GM21528 (cell line): Measurements from ENCODE around the gene CAPN5.

Source experiments
- ATAC-seq: cut with Tn5 transposase; IDR thresholded peaks from one replicate; pipeline ENCODE4 v1.9.1; 2021; ENCODE audit warnings: mild to moderate bottlenecking, moderate library complexity; ENCODE audit not compliant: unreplicated experiment, low FRiP score

CAPN5 gene

DNA sequence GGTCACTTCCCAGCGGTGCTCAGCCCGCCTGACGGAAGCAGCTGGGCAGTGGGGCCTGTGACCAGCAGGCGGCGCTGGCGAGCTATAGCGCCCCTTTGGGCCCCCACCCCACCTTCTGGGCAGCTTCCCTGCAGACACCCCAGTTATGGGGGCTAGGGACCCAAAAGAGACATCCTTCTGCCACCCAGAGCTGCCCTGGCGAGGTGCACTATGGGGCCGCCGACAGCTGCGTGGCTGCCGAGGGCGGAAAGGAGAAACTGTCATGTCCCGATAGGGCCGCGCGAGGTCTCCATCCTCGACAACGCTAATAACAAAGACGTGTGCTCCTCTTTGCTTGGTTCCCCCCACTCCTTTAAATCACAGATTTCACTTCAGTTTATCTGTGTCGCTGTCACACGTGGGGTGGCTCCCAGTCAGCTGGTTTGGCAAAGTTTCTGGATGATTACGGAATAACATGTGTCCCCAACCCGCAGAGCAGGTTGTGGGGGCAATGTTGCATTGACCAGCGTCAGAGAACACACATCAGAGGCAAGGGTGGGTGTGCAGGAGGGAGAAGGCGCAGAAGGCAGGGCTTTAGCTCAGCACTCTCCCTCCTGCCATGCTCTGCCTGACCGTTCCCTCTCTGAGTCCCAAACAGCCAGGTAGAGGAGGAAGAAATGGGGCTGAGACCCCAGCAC lies 60.6 kb downstream of the CAPN5 start:
- no peak for ATAC-seq

DNA sequence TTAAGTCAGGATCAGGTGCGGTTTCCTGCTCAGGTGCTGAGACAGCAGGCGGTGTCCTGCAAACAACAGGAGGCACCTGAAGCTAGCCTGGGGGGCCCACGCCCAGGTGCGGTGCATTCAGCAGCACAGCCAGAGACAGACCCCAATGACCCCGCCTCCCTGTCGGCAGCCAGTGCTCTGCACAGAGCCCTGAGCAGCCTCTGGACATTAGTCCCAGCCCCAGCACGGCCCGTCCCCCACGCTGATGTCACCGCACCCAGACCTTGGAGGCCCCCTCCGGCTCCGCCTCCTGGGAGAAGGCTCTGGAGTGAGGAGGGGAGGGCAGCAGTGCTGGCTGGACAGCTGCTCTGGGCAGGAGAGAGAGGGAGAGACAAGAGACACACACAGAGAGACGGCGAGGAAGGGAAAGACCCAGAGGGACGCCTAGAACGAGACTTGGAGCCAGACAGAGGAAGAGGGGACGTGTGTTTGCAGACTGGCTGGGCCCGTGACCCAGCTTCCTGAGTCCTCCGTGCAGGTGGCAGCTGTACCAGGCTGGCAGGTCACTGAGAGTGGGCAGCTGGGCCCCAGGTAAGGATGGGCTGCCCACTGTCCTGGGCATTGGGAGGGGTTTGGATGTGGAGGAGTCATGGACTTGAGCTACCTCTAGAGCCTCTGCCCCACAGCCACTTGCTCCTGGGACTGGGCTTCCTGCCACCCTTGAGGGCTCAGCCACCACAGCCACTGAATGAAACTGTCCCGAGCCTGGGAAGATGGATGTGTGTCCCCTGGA lies 61.3 kb downstream of the CAPN5 start, which contains the start of gene MYO7A:
MYO7A (plus strand) TSS at position 327 of the 772 bp plus-strand sequence. CDS start 2,389 bp downstream, outside the sequence.
- no peak for ATAC-seq

GRCh38 chr11:77129069-77129841 lies 62.5 kb downstream of the CAPN5 start:
- ATAC-seq: no peak

DNA sequence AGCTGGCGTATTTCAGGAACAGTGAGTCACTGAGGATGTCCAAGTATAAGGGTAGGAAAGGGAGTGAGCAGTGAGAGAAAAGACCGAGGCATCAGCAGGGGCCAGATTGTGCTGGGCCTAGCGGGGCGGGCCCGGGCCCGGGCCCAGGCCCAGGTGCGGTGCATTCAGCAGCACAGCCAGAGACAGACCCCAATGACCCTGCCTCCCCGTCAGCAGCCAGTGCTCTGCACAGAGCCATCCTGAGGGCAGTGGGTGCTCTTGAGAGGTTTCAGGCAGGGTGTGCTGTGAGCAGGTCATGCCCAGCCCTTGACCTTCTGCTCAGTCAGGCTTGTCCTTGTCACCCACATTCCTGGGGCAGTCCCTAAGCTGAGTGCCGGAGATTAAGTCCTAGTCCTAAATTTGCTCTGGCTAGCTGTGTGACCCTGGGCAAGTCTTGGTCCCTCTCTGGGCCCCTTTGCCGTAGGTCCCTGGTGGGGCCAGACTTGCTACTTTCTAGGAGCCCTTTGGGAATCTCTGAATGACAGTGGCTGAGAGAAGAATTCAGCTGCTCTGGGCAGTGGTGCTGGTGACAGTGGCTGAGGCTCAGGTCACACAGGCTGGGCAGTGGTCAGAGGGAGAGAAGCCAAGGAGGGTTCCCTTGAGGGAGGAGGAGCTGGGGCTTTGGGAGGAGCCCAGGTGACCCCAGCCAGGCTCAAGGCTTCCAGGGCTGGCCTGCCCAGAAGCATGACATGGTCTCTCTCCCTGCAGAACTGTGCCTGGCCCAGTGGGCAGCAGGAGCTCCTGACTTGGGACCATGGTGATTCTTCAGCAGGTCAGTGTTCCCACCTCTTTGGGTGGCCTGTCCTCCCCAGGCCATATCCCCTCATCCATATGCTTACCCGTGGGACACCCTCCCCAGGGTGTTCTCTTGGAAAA lies 63.3 kb downstream of the CAPN5 start:
- no peak for ATAC-seq

- ATAC-seq: no peak
These were observed 64.2 kb downstream of the CAPN5 start for GRCh38 chr11:77130763-77131513.

DNA sequence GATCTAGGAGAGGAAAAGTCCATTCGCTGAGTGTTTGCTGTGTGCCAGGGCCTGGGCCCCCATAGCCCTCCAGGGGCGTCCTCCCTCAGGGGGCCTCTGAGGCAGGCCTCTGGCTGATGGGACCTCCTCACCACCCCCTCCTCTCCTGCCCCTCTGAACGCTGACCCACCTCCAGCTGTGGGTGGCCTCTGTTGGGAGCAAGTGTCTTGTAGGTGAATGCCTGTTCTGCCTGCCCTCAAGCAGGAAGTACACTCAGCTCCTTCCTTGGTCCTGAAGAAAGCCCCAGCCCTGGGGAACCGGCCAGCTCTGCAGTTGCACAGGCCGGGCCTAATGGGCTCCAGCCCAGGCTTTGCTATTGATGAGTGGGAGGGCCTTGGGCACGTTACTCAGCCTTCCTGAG lies 64.8 kb downstream of the CAPN5 start:
- no peak for ATAC-seq

- no peak for ATAC-seq
These were observed 68.3 kb downstream of the CAPN5 start for GRCh38 chr11:77135069-77135468.

- no peak for ATAC-seq
These were observed 69.3 kb downstream of the CAPN5 start for GRCh38 chr11:77136074-77136473.

- ATAC-seq: no peak
These were observed 70.1 kb downstream of the CAPN5 start for GRCh38 chr11:77136784-77137420.

DNA sequence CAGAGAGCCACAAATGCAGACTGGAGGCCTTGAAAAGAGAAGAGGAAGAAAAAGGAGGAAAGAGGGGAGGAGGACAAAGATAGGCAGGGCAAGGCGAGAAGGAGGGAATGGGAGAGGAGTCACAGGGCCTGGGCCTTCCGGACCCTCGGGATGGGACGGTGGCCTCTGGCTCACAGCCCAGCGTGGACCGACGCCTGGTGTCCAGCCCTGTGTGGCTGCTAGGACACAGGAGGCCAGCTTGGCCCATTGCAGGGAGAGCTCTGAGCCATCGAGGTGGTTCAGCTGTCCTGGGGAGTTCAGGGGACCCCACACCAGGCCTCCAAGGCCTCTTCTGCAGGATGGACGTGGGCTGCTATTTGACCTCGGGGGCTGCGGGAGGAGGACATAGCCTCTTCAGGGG lies 70.7 kb downstream of the CAPN5 start:
- ATAC-seq: no peak

- no peak for ATAC-seq
These were observed 71.4 kb downstream of the CAPN5 start for GRCh38 chr11:77138106-77138649.

- ATAC-seq: no peak
These were observed 72.4 kb downstream of the CAPN5 start for GRCh38 chr11:77139201-77139600.

DNA sequence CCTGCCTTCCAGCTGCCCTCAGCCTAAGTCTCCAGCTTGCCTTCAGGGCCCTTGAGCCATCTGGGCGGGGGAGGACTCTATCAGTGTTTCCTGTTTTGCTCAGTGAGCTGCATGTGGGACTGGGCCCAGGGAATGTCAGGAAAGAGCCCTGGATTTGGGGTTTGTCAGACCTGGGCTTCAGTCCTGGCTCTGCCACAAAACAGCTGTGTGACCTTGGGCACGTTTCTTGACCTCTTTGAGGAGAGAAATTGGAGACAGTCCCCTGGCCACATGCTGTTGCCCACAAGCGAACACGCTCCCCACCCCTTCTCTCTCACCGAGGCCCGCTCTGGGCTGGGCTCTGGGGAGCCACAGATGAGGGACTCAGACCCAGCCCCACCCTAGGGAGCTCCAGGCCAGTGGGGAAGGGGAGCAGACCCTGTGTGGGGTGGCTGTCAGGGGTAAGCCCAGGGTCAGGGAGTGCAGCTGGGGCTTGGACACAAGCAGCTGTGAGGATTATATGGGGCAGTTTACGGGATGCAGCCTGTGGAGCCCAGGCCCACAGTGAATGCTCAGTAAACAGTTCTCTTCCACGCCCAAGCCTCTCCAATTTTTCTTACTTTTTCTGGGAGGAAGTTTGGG lies 73.6 kb downstream of the CAPN5 start:
- ATAC-seq: no peak

GRCh38 chr11:77141034-77141433 lies 74.3 kb downstream of the CAPN5 start:
- ATAC-seq: no peak

GRCh38 chr11:77141475-77141874 lies 74.7 kb downstream of the CAPN5 start:
- no peak for ATAC-seq

GRCh38 chr11:77142091-77142975 lies 75.6 kb downstream of the CAPN5 start:
- no peak for ATAC-seq

- ATAC-seq: no peak
These were observed 76.7 kb downstream of the CAPN5 start for GRCh38 chr11:77143405-77144020.
